GM12878 (cell line): ENCODE data around the gene MPV17. TPM values are rescaled to one million over a fixed set of nuclear protein-coding genes. Genes with fewer than 3 reads are reported as not detected.

ENCODE experiments used
- ATAC-seq: fragments of 200-7000 bp; cut with Tn5 transposase; 3 replicates; pipeline ENCODE4 v1.9.1; 2020; ENCODE audit warnings: mild to moderate bottlenecking, moderate library complexity
- BruUV-seq: library from RNA; stranded (reverse); fragments of 400-500 nt; replicated peaks from 2 replicates; lab custom pipeline; 2021; lab: Mats Ljungman, UMichigan
- CTCF ChIA-PET: fragments of 300-600 bp; sonication (Branson Sonifier 250); formaldehyde crosslinking; extraction: SDS; loops from one replicate; lab custom pipeline; 2021; ENCODE audit warnings: inconsistent platforms; lab: Yijun Ruan, JAX
- POLR2A ChIA-PET: fragments of 350-600 bp; formaldehyde crosslinking; extraction: SDS; loops from one replicate; lab custom pipeline; 2021; ENCODE audit warnings: inconsistent platforms; lab: Charles Lee
- RAD21 ChIA-PET: fragments of 300-600 bp; sonication (Branson Sonifier 250); formaldehyde crosslinking; loops from one replicate; lab custom pipeline; 2023; ENCODE audit warnings: antibody characterized with exemption; ENCODE audit not compliant: unreplicated experiment; lab: Charles Lee
- SMC1A ChIA-PET: fragments of 300-600 bp; sonication (Branson Sonifier 250); formaldehyde crosslinking; loops from one replicate; lab custom pipeline; 2023; ENCODE audit not compliant: unreplicated experiment, uncharacterized antibody; lab: Charles Lee
- DNase-seq: peaks from one replicate; pipeline ENCODE4 v3.0.0-alpha.2; 2011; ENCODE audit warnings: low read depth, low spot score
- FAIRE-seq: peaks from 3 replicates; lab custom pipeline; 2011; peaks lifted over from hg19 to GRCh38; lab: Jason Lieb, UNC
- H2AFZ ChIP-seq: 2 replicates; pipeline ENCODE4 v1.6.0; 2011; ENCODE audit warnings: low read depth, low read length, control low read depth; ENCODE audit not compliant: control insufficient read depth
- H3K27ac ChIP-seq: 2 replicates; pipeline ENCODE4 v1.5.1; 2011; ENCODE audit warnings: control low read depth; ENCODE audit not compliant: control insufficient read depth, insufficient read depth
- H3K27me3 ChIP-seq, 2 experiments: replicated peaks in 1 of 2; 2 replicates each; pipeline versions ENCODE4 v1.6.0 to v1.6.1; 2011; ENCODE audit warnings: low read length in 1 of 2; ENCODE audit not compliant: control insufficient read depth in 2 of 2, insufficient read depth in 2 of 2
- H3K36me3 ChIP-seq, 2 experiments: 2 replicates each; pipeline ENCODE4 v1.5.1; 2011; ENCODE audit warnings: low read length in 1 of 2; ENCODE audit not compliant: control insufficient read depth in 2 of 2, insufficient read depth in 2 of 2
- H3K4me1 ChIP-seq: 2 replicates; pipeline ENCODE4 v1.6.1; 2011; ENCODE audit warnings: mild to moderate bottlenecking, low read length, moderate library complexity, mixed read lengths; ENCODE audit not compliant: control insufficient read depth, insufficient read depth
- H3K4me2 ChIP-seq: 2 replicates; pipeline ENCODE4 v1.6.0; 2011; ENCODE audit warnings: control low read depth; ENCODE audit not compliant: control insufficient read depth, insufficient read depth
- H3K4me3 ChIP-seq: fragments of 200-600 bp; sonication (generic); 2 replicates; pipeline ENCODE4 v1.5.1; 2016
- H3K79me2 ChIP-seq: 2 replicates; pipeline ENCODE4 v1.6.0; 2011; ENCODE audit warnings: low read length; ENCODE audit not compliant: control insufficient read depth, insufficient read depth
- H3K9ac ChIP-seq: 2 replicates; pipeline ENCODE4 v1.8.0; 2011; ENCODE audit warnings: low read length, control low read depth, mixed read lengths; ENCODE audit not compliant: control insufficient read depth, insufficient read depth
- H3K9me3 ChIP-seq: replicated peaks from 3 replicates; pipeline ENCODE4 v1.5.1; 2011; ENCODE audit warnings: mild to moderate bottlenecking, low read length; ENCODE audit not compliant: control insufficient read depth, insufficient read depth
- H4K20me1 ChIP-seq: 2 replicates; pipeline ENCODE4 v1.6.0; 2011; ENCODE audit not compliant: control insufficient read depth, insufficient read depth
- CBFB ChIP-seq: IDR thresholded peaks from 2 replicates; pipeline ENCODE4 v1.6.1; 2016; ENCODE audit warnings: antibody characterized with exemption, low read depth
- CBX5 ChIP-seq: sonication (generic); IDR thresholded peaks from 2 replicates; pipeline ENCODE4 v1.6.1; 2016; ENCODE audit warnings: low read depth, moderate library complexity, mild to moderate bottlenecking, inconsistent platforms
- CEBPB ChIP-seq, 2 experiments: fragments of 150-350 bp in 1 of 2; IDR thresholded peaks; 2 replicates each; pipeline ENCODE4 v1.6.1; 2012 to 2014; ENCODE audit warnings: low read depth in 2 of 2, low read length in 2 of 2, borderline replicate concordance in 1 of 2, inconsistent platforms in 1 of 2
- CHD1 ChIP-seq: IDR thresholded peaks from 2 replicates; pipeline ENCODE4 v1.6.1; 2012; ENCODE audit warnings: low read depth, low read length, improper control_type of control experiment
- CREM ChIP-seq: IDR thresholded peaks from 2 replicates; pipeline ENCODE4 v1.6.1; 2014; ENCODE audit warnings: antibody characterized with exemption, low read depth
- HCFC1 ChIP-seq: fragments of 150-350 bp; IDR thresholded peaks from 2 replicates; pipeline ENCODE4 v1.6.1; 2014; ENCODE audit warnings: low read length
- JUNB ChIP-seq: IDR thresholded peaks from 2 replicates; pipeline ENCODE4 v1.6.1; 2016; ENCODE audit warnings: antibody characterized with exemption, mild to moderate bottlenecking
- MLLT1 ChIP-seq: fragments of 450-650 bp; IDR thresholded peaks from 2 replicates; pipeline ENCODE4 v1.6.1; 2016; ENCODE audit warnings: mild to moderate bottlenecking
- NR2C2 ChIP-seq: IDR thresholded peaks from 2 replicates; pipeline ENCODE4 v1.6.1; 2011; ENCODE audit warnings: borderline replicate concordance, low read depth; ENCODE audit not compliant: control insufficient read depth, insufficient read length
- SP1 ChIP-seq: IDR thresholded peaks from one replicate; pipeline ENCODE4 v1.6.1; 2011; ENCODE audit warnings: low read depth, low read length
- SREBF2 ChIP-seq: IDR thresholded peaks from 2 replicates; pipeline ENCODE4 v1.6.1; 2012; ENCODE audit warnings: mild to moderate bottlenecking, low read length
- YBX1 ChIP-seq: fragments of 450-650 bp; IDR thresholded peaks from 2 replicates; pipeline ENCODE4 v1.6.1; 2016; ENCODE audit warnings: antibody characterized with exemption
- ZBTB4 ChIP-seq: fragments of 450-650 bp; formaldehyde crosslinking; IDR thresholded peaks from 2 replicates; pipeline ENCODE4 v1.4.0; 2022; ENCODE audit warnings: mild to moderate bottlenecking, moderate library complexity
- WGBS: methylation state at CpG from one replicate; pipeline ENCODE4 v1.1.6; 2016; ENCODE audit warnings: low lambda C conversion rate; ENCODE audit not compliant: insufficient replicate concordance, insufficient coverage; ENCODE audit errors: missing lambda C conversion rate; 5-methylcytosine and 5-hydroxymethylcytosine counted together
- in situ Hi-C: fragments of 300-500 bp; cut with MboI; formaldehyde crosslinking; loops from 9 replicates; pipeline ENCODE4 v1.14.3; 2018; ENCODE audit warnings: mixed read lengths
- intact Hi-C: fragments of 100-400 bp; cut with micrococcal nuclease; formaldehyde crosslinking; loops from one replicate; pipeline ENCODE4 v1.14.2; 2022; ENCODE audit not compliant: unreplicated experiment
- polyA plus RNA-seq, 11 experiments: library from polyadenylated mRNA; depleted of rRNA in 4 of 11; unstranded in 6 of 11; stranded (reverse) in 5 of 11; fragments of >200 nt; fragmentation: Nextera tagmentation in 4 of 11; fragmentation: Illumina TruSeq in 1 of 11; extraction: Ambion mirVana in 4 of 11; extraction: Trizol in 1 of 11; gene quantifications; 1 replicate in 1 of 11; 2 replicates in 10 of 11; pipeline versions ENCODE4 v1.2.1 to v1.2.3, GENCODE V29; 2011 to 2016; ENCODE audit warnings: inconsistent platforms in 2 of 11, missing spikeins in 2 of 11, low read depth in 1 of 11
- total RNA-seq, 4 experiments: library from RNA; depleted of rRNA in 3 of 4; stranded (reverse); fragments of >200 nt in 3 of 4; fragmentation: Illumina TruSeq in 1 of 4; extraction: Trizol in 1 of 4; gene quantifications; 2 replicates each; pipeline versions ENCODE4 v1.2.1 to v1.2.3, GENCODE V29; 2013 to 2021
- TF ChIP-seq, protein P1 (sequence below): fragments of 450-650 bp; formaldehyde crosslinking; IDR thresholded peaks from 2 replicates; pipeline ENCODE4 v1.5.0; 2022; ENCODE audit warnings: mild to moderate bottlenecking, missing genetic modification characterization

MPV17 gene
- total and polyA plus RNA-seq, 10 of the 15 experiments (the other 5 are each of a cell fraction or from before 2014, with no cell fraction given) = 63.4 to 143 (median 89.0) TPM

- Histone ChIP-seq H3K9me3 (no peaks in the 10 kb centered on the region), H3K4me3 (no peak overlapping the region), H3K27me3 (peaks cover 0 to 6% of the 10 kb centered on the region in 2 experiments; a peak in 3 of 4 replicates), H3K9ac (no peak overlapping the region), H3K4me1 (no peaks in the 10 kb centered on the region), H3K79me2 (no peaks in the 10 kb centered on the region), H3K27ac (no peak overlapping the region), H2AFZ (no peak overlapping the region), H3K36me3 (no peaks in the 10 kb centered on the region), H4K20me1 (no peaks in the 10 kb centered on the region), H3K4me2 (no peak overlapping the region)
- DNase-seq (no peak), FAIRE-seq (no peak), ATAC-seq (no peak)
- BruUV-seq = no TSS peak
- SMC1A ChIA-PET = interaction anchor here (0.6 to 1.3 kb wide), 5 partner anchors 9 to 951 kb away, joined by 3 to 4 read pairs (median 3); no protein-coding TSS in a partner anchor
- RAD21 ChIA-PET = interaction anchor here (0.7 to 4.1 kb wide), 2 partner anchors 19 to 720 kb away, joined by 3 to 25 read pairs; no protein-coding TSS in a partner anchor
- CTCF ChIA-PET = interaction anchor here (0.6 to 9.6 kb wide), 9 partner anchors 10 to 183 kb away, joined by 3 to 132 read pairs (median 5); no protein-coding TSS in a partner anchor
- in situ Hi-C loops = loop anchor here (5.0 kb wide), 2 partner anchors 186 to 321 kb away; no protein-coding TSS in a partner anchor
- intact Hi-C loops = loop anchor here (10.0 kb wide), 1 partner anchor 108 kb away; no protein-coding TSS in a partner anchor
- WGBS = 17% methylated on average over 5 of the region's 5 CpGs
- POLR2A ChIA-PET = no interaction called here
- TF ChIP-seq MLLT1 (no peak), NR2C2 (no peak), CREM (no peak), CBX5 (no peak), HCFC1 (no peak), CHD1 (no peak), SP1 (no peak), ZBTB4 (CRISPR knock-in tag) (no peak), CEBPB (IDR thresholded peaks at IDR 0.05; ENCODE audit: borderline replicate concordance in 1 of 2, low read depth in 2 of 2, low read length in 2 of 2) (no peak), SREBF2 (no peak), YBX1 (no peak), JUNB (no peak), CBFB (no peak)
- TF ChIP-seq, protein P1, sequence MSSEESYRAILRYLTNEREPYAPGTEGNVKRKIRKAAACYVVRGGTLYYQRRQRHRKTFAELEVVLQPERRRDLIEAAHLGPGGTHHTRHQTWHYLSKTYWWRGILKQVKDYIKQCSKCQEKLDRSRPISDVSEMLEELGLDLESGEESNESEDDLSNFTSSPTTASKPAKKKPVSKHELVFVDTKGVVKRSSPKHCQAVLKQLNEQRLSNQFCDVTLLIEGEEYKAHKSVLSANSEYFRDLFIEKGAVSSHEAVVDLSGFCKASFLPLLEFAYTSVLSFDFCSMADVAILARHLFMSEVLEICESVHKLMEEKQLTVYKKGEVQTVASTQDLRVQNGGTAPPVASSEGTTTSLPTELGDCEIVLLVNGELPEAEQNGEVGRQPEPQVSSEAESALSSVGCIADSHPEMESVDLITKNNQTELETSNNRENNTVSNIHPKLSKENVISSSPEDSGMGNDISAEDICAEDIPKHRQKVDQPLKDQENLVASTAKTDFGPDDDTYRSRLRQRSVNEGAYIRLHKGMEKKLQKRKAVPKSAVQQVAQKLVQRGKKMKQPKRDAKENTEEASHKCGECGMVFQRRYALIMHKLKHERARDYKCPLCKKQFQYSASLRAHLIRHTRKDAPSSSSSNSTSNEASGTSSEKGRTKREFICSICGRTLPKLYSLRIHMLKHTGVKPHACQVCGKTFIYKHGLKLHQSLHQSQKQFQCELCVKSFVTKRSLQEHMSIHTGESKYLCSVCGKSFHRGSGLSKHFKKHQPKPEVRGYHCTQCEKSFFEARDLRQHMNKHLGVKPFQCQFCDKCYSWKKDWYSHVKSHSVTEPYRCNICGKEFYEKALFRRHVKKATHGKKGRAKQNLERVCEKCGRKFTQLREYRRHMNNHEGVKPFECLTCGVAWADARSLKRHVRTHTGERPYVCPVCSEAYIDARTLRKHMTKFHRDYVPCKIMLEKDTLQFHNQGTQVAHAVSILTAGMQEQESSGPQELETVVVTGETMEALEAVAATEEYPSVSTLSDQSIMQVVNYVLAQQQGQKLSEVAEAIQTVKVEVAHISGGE (CRISPR knock-in tag) = no peak
Measured at GRCh38 chr2:27282892-27283291, 40.0 kb downstream of the MPV17 start.
